CD14-positive monocyte (primary cell): ENCODE results near the gene ITPR2. TPM values are rescaled to one million over a fixed set of nuclear protein-coding genes. Genes with fewer than 3 reads are reported as not detected.

Experiments used
- DNase-seq, 3 donors: peaks; one replicate each; pipeline ENCODE4 v3.0.0-alpha.2; 2011 to 2022
- H2AFZ ChIP-seq: 2 replicates; pipeline ENCODE4 v1.6.0; 2012; ENCODE audit warnings: mild to moderate bottlenecking, low read depth, low read length, inconsistent platforms; ENCODE audit not compliant: insufficient read depth, poor library complexity, severe bottlenecking
- H3K27ac ChIP-seq, 2 donors: 1 replicate in 1 of 2; 2 replicates in 1 of 2; pipeline ENCODE4 v1.5.1; 2012 to 2013; ENCODE audit warnings: low read length in 2 of 2, control low read depth in 1 of 2, inconsistent platforms in 1 of 2, low read depth in 1 of 2, mild to moderate bottlenecking in 1 of 2
- H3K27me3 ChIP-seq, 2 donors: one replicate each; pipeline versions ENCODE4 v1.6.0 to v1.6.1; 2011 to 2013; ENCODE audit warnings: low read length in 2 of 2; ENCODE audit not compliant: control insufficient read depth in 2 of 2, insufficient read depth in 2 of 2
- H3K36me3 ChIP-seq, 2 donors: replicated peaks in 1 of 2; 1 replicate in 1 of 2; 2 replicates in 1 of 2; pipeline versions ENCODE4 v1.5.1 to v1.6.1; 2012 to 2013; ENCODE audit warnings: low read length in 2 of 2, control low read depth in 1 of 2, inconsistent platforms in 1 of 2, mild to moderate bottlenecking in 1 of 2; ENCODE audit not compliant: insufficient read depth in 2 of 2, control insufficient read depth in 1 of 2
- H3K4me1 ChIP-seq, 2 donors: 1 replicate in 1 of 2; 2 replicates in 1 of 2; pipeline versions ENCODE4 v1.5.1 to v1.6.1; 2012 to 2013; ENCODE audit warnings: low read length in 2 of 2, control low read depth in 1 of 2, inconsistent platforms in 1 of 2, mild to moderate bottlenecking in 1 of 2, moderate library complexity in 1 of 2; ENCODE audit not compliant: insufficient read depth in 2 of 2, control insufficient read depth in 1 of 2
- H3K4me2 ChIP-seq: replicated peaks from 2 replicates; pipeline ENCODE3; 2012; ENCODE audit warnings: low read length, moderate library complexity, mild to moderate bottlenecking; ENCODE audit not compliant: poor library complexity, severe bottlenecking; ENCODE audit errors: extremely low read depth
- H3K4me3 ChIP-seq, 3 experiments: fragments of 200-600 bp in 1 of 3; sonication (generic) in 1 of 3; replicated peaks in 1 of 3; 1 replicate in 2 of 3; 2 replicates in 1 of 3; pipeline ENCODE4 v1.5.1; 2011 to 2013; ENCODE audit warnings: low read length in 3 of 3, mild to moderate bottlenecking in 3 of 3, control low read depth in 2 of 3, low read depth in 2 of 3, inconsistent platforms in 1 of 3, moderate library complexity in 1 of 3
- H3K79me2 ChIP-seq: 2 replicates; pipeline ENCODE4 v1.6.0; 2012; ENCODE audit warnings: mild to moderate bottlenecking, control low read depth, inconsistent platforms, low read length, moderate library complexity; ENCODE audit not compliant: insufficient read depth
- H3K9ac ChIP-seq: 2 replicates; pipeline ENCODE4 v1.6.0; 2017; ENCODE audit warnings: low read length, mild to moderate bottlenecking; ENCODE audit not compliant: insufficient read depth, poor library complexity, severe bottlenecking
- H3K9me3 ChIP-seq, 2 donors: replicated peaks in 1 of 2; 1 replicate in 1 of 2; 2 replicates in 1 of 2; pipeline versions ENCODE4 v1.5.1 to v1.6.1; 2012 to 2013; ENCODE audit warnings: low read length in 2 of 2, control low read depth in 1 of 2; ENCODE audit not compliant: control insufficient read depth in 1 of 2, insufficient read depth in 1 of 2
- H4K20me1 ChIP-seq: 2 replicates; pipeline ENCODE4 v1.6.0; 2012; ENCODE audit warnings: mild to moderate bottlenecking, low read length, control low read depth, moderate library complexity; ENCODE audit not compliant: insufficient read depth
- H3K27ac Mint-ChIP-seq, 7 donors: one replicate each; pipeline ENCODE4 v1.8.0; 2020; ENCODE audit warnings: mild to moderate bottlenecking in 7 of 7, mixed read lengths in 7 of 7, moderate library complexity in 6 of 7, inconsistent platforms in 2 of 7
- H3K27me3 Mint-ChIP-seq, 3 donors: one replicate each; pipeline ENCODE4 v1.8.0; 2021 to 2022; ENCODE audit warnings: low read depth in 3 of 3, mild to moderate bottlenecking in 3 of 3, mixed read lengths in 3 of 3, moderate library complexity in 3 of 3, inconsistent platforms in 1 of 3
- H3K36me3 Mint-ChIP-seq, 2 donors: one replicate each; pipeline ENCODE4 v1.8.0; 2020; ENCODE audit warnings: mixed read lengths in 2 of 2, inconsistent platforms in 1 of 2, mild to moderate bottlenecking in 1 of 2
- H3K4me1 Mint-ChIP-seq: one replicate; pipeline ENCODE4 v1.8.0; 2020; ENCODE audit warnings: mild to moderate bottlenecking, mixed read lengths
- H3K4me3 Mint-ChIP-seq, 2 donors: one replicate each; pipeline ENCODE4 v1.8.0; 2020; ENCODE audit warnings: mild to moderate bottlenecking in 2 of 2, mixed read lengths in 2 of 2, moderate library complexity in 1 of 2
- H3K9me3 Mint-ChIP-seq, 7 donors: one replicate each; pipeline ENCODE4 v1.8.0; 2020 to 2022; ENCODE audit warnings: mixed read lengths in 7 of 7, mild to moderate bottlenecking in 6 of 7, moderate library complexity in 6 of 7, inconsistent platforms in 2 of 7
- WGBS: methylation state at CpG from one replicate; pipeline ENCODE4 v1.1.5; 2013; ENCODE audit warnings: missing lambda C conversion rate; ENCODE audit not compliant: insufficient coverage; 5-methylcytosine and 5-hydroxymethylcytosine counted together
- intact Hi-C, 2 donors: fragments of 100-400 bp; cut with micrococcal nuclease; formaldehyde crosslinking; loops; one replicate each; pipeline versions ENCODE4 v1.15.0 to v1.15.1; 2023
- polyA plus RNA-seq, 3 donors: library from polyadenylated mRNA; depleted of rRNA in 1 of 3; unstranded in 2 of 3; stranded (reverse) in 1 of 3; fragments of 300-500 nt in 2 of 3; fragments of >200 nt in 1 of 3; fragmentation: Illumina TruSeq in 2 of 3; gene quantifications; 1 replicate in 2 of 3; 2 replicates in 1 of 3; pipeline ENCODE4 v1.2.3, GENCODE V29; 2012 to 2021
- TF ChIP-seq, protein P1 (sequence below): fragments of 200-600 bp; IDR thresholded peaks from one replicate; pipeline ENCODE4 v1.8.0; 2022; ENCODE audit warnings: antibody characterized with exemption, mild to moderate bottlenecking

ITPR2 gene
- polyA plus RNA-seq, 3 donors, result 2.7 to 6.4 (median 5.7) TPM

DNA sequence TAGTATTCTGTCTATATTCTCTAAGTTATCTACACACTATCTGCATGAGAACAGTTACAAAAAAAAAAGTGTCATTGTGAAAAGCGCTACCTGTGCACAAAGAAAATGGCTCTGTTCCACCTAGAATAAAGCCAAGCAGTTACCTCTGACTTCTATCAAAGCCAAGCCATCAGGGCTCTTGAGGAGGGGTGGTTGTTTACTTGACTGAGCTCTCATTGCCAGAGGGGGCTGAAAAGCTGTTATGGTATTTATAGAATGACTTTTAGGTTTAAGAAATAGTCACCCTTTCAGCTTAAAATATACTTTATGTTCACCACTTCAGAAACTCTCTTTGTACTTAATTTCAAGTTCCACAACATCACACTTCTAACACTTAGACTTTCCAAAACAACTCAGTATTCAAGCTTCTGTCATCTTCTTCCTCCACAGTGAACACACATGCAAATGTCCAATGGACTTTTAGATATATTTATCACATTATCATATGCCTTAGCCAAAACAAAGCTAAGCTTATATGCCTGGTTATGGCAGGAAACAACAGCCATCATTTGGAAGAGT lies 7.5 kb downstream of the ITPR2 start:
- TF ChIP-seq, protein P1, sequence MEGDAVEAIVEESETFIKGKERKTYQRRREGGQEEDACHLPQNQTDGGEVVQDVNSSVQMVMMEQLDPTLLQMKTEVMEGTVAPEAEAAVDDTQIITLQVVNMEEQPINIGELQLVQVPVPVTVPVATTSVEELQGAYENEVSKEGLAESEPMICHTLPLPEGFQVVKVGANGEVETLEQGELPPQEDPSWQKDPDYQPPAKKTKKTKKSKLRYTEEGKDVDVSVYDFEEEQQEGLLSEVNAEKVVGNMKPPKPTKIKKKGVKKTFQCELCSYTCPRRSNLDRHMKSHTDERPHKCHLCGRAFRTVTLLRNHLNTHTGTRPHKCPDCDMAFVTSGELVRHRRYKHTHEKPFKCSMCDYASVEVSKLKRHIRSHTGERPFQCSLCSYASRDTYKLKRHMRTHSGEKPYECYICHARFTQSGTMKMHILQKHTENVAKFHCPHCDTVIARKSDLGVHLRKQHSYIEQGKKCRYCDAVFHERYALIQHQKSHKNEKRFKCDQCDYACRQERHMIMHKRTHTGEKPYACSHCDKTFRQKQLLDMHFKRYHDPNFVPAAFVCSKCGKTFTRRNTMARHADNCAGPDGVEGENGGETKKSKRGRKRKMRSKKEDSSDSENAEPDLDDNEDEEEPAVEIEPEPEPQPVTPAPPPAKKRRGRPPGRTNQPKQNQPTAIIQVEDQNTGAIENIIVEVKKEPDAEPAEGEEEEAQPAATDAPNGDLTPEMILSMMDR, result no peak
- Mint-ChIP-seq H3K4me3 (no peak overlapping the region), H3K27ac (no peak overlapping the region), H3K4me1 (peaks cover 36% of the 10 kb centered on the region), H3K27me3 (no peaks in the 10 kb centered on the region), H3K36me3 (peaks cover 4 to 5% of the 10 kb centered on the region in 2 donors), H3K9me3 (no peaks in the 10 kb centered on the region)
- Histone ChIP-seq H3K79me2 (peaks cover 85% of the 10 kb centered on the region), H4K20me1 (peaks cover 96% of the 10 kb centered on the region), H3K36me3 (no peaks in the 10 kb centered on the region), H3K4me3 (no peak overlapping the region), H3K27me3 (no peaks in the 10 kb centered on the region), H3K27ac (no peak overlapping the region), H2AFZ (no peak overlapping the region), H3K9me3 (no peaks in the 10 kb centered on the region), H3K9ac (no peak overlapping the region), H3K4me1 (peaks cover 5 to 14% of the 10 kb centered on the region in 2 donors), H3K4me2 (no peak overlapping the region)
- WGBS, result no CpG with 5 or more reads among the region's 1 CpG
- no peak for DNase-seq
- intact Hi-C loops, result no loop called here

DNA sequence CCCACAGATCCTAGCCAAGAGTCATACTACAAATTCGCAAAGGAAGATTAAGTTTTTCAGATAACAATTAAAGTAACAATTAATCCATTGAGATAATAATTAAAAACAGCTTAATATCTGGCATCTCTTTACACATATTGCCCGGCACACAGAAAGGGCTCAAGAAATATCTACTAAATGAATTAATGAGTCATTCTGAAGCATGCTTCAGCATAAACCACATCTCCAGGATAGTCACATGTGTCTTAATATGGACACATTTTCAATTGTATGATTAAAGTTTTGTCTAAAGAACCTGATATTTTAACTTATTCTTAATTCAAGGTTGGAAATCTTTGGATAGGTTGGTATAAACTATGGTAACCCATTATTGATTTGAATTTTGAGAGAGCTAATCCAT lies 9.6 kb downstream of the ITPR2 start:
- peaks cover 5 to 7% of the 10 kb centered on the region in 2 donors for H3K4me1 ChIP-seq
- TF ChIP-seq, protein P1, result no peak
- H3K4me3 ChIP-seq, result no peak overlapping the region
- no peaks in the 10 kb centered on the region for H3K27me3 Mint-ChIP-seq
- no peaks in the 10 kb centered on the region for H3K27me3 ChIP-seq
- H3K9me3 Mint-ChIP-seq, result no peaks in the 10 kb centered on the region
- intact Hi-C loops, result no loop called here
- H3K4me3 Mint-ChIP-seq, result no peak overlapping the region
- peaks cover 4 to 5% of the 10 kb centered on the region in 2 donors for H3K36me3 Mint-ChIP-seq
- H2AFZ ChIP-seq, result no peak overlapping the region
- no peaks in the 10 kb centered on the region for H3K36me3 ChIP-seq
- H3K4me1 Mint-ChIP-seq, result peaks cover 22% of the 10 kb centered on the region
- WGBS, result no CpG with 5 or more reads among the region's 2 CpGs
- no peak overlapping the region for H3K27ac ChIP-seq
- H3K9me3 ChIP-seq, result no peaks in the 10 kb centered on the region
- DNase-seq, result no peak
- no peak overlapping the region for H3K9ac ChIP-seq
- no peak overlapping the region for H3K27ac Mint-ChIP-seq
- H4K20me1 ChIP-seq, result peaks cover 84% of the 10 kb centered on the region
- no peak overlapping the region for H3K4me2 ChIP-seq
- H3K79me2 ChIP-seq, result peaks cover 72% of the 10 kb centered on the region
